Mammary epithelial cell (primary cell): ENCODE results near the gene CRAMP1.

Source experiments
- CTCF ChIP-seq, 2 donors: IDR thresholded peaks in 1 of 2; conservative IDR thresholded peaks in 1 of 2; 2 replicates each; pipeline ENCODE4 v1.5.1; 2011 to 2012; ENCODE audit warnings: inconsistent platforms in 2 of 2, low read length in 2 of 2, mild to moderate bottlenecking in 2 of 2, control low read depth in 1 of 2, low read depth in 1 of 2; ENCODE audit not compliant: insufficient read depth in 1 of 2; ENCODE audit errors: extremely low read depth in 1 of 2
- EZH2 ChIP-seq: IDR thresholded peaks from 2 replicates; pipeline ENCODE4 v1.6.1; 2012; ENCODE audit warnings: low read length, inconsistent platforms, borderline replicate concordance

- TF ChIP-seq CTCF (conservative IDR thresholded peaks at IDR 0.05 in 1 of 2, IDR thresholded peaks at IDR 0.05 in 1 of 2; ENCODE audit: extremely low read depth in 1 of 2, insufficient read depth in 1 of 2, low read depth in 1 of 2, low read length in 2 of 2) (no peak), EZH2 (no peak)
Measured at GRCh38 chr16:1654505-1655268, 42.5 kb downstream of the CRAMP1 start.
